GM18507 (cell line): Measurements from ENCODE around the gene RGL3.

Experiments
- DNase-seq: peaks from one replicate; pipeline ENCODE4 v3.0.0; 2011; ENCODE audit warnings: low read depth; ENCODE audit not compliant: insufficient read length; ENCODE audit errors: extremely low spot score
- FAIRE-seq: peaks from 2 replicates; lab custom pipeline; 2011; peaks lifted over from hg19 to GRCh38; lab: Jason Lieb, UNC

Gene RGL3

GRCh38 chr19:11345122-11345803, 73.9 kb downstream of the RGL3 start:
- no peak for DNase-seq
- FAIRE-seq, result no peak
